ENCODE measurements around the gene MUC6.
A peak's percentile ranks its signal among the peaks of the same experiment; 100 is the strongest.

MUC6 gene

GRCh38 chr11:1049071-1049405 lies 12.5 kb upstream of the MUC6 start:
- TF ChIP-seq, protein P1, sequence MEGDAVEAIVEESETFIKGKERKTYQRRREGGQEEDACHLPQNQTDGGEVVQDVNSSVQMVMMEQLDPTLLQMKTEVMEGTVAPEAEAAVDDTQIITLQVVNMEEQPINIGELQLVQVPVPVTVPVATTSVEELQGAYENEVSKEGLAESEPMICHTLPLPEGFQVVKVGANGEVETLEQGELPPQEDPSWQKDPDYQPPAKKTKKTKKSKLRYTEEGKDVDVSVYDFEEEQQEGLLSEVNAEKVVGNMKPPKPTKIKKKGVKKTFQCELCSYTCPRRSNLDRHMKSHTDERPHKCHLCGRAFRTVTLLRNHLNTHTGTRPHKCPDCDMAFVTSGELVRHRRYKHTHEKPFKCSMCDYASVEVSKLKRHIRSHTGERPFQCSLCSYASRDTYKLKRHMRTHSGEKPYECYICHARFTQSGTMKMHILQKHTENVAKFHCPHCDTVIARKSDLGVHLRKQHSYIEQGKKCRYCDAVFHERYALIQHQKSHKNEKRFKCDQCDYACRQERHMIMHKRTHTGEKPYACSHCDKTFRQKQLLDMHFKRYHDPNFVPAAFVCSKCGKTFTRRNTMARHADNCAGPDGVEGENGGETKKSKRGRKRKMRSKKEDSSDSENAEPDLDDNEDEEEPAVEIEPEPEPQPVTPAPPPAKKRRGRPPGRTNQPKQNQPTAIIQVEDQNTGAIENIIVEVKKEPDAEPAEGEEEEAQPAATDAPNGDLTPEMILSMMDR (IDR thresholded peaks at IDR 0.05; ENCODE audit: poor library complexity, severe bottlenecking) = no peak
- DNase-seq (ENCODE audit: low spot score) = no peak
- H3K4me3 ChIP-seq (ENCODE audit: severe bottlenecking) = no peak overlapping the region
- no peak for ATAC-seq (ENCODE audit: low read depth)
- no peaks in the 10 kb centered on the region for H3K9me3 ChIP-seq (ENCODE audit: severe bottlenecking)
- peaks cover 3% of the 10 kb centered on the region for H3K4me1 ChIP-seq (ENCODE audit: insufficient read depth, poor library complexity, severe bottlenecking)
- no peak overlapping the region for H3K27ac ChIP-seq (ENCODE audit: poor library complexity, severe bottlenecking)
- no peaks in the 10 kb centered on the region for H3K27me3 ChIP-seq (ENCODE audit: insufficient read depth, poor library complexity, severe bottlenecking)
- no peaks in the 10 kb centered on the region for H3K36me3 ChIP-seq (ENCODE audit: low read depth)

DNA sequence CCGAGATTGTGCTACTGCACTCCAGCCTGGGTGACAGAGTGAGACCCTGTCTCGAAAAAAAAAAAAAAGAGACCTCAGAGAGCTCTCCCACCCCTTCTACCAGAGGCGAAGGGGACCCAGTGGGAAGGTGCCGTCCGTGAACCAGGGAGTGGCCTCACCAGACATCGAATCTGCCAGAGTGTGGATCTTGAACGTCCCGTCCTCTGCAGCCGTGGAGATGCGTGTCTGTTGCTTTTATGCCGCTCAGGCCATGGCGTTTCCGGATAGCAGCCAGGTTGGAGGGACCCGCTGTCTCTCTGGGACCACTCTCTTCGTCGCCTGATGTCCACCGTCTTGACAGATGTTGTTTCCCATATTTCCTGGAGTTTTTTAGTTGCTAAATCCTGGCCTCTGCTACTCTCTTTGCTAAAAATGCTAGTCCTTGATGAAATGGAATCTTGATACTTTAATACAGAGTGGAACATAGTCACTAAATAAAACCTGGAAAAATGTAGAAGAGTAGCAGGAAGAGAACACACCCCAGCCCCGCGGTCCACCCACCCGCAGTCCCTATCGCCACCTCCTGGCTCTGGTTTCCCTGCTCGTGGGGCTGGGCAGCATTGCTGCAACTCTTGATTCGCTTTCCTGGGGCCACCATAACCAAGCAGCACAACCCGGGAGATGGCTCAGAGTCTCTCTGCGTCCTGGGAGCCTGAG lies 12.0 kb upstream of the MUC6 start:
- ATAC-seq (ENCODE audit: low read depth) (no peak), DNase-seq (ENCODE audit: low spot score) (no peak)
- Histone ChIP-seq H3K36me3 (ENCODE audit: low read depth) (no peaks in the 10 kb centered on the region), H3K4me1 (ENCODE audit: insufficient read depth, poor library complexity, severe bottlenecking) (peaks cover 3% of the 10 kb centered on the region), H3K27me3 (ENCODE audit: insufficient read depth, poor library complexity, severe bottlenecking) (no peaks in the 10 kb centered on the region), H3K9me3 (ENCODE audit: severe bottlenecking) (no peaks in the 10 kb centered on the region), H3K27ac (ENCODE audit: poor library complexity, severe bottlenecking) (no peak overlapping the region), H3K4me3 (ENCODE audit: severe bottlenecking) (no peak overlapping the region)
- TF ChIP-seq, protein P1 (IDR thresholded peaks at IDR 0.05; ENCODE audit: poor library complexity, severe bottlenecking) = no peak

DNA sequence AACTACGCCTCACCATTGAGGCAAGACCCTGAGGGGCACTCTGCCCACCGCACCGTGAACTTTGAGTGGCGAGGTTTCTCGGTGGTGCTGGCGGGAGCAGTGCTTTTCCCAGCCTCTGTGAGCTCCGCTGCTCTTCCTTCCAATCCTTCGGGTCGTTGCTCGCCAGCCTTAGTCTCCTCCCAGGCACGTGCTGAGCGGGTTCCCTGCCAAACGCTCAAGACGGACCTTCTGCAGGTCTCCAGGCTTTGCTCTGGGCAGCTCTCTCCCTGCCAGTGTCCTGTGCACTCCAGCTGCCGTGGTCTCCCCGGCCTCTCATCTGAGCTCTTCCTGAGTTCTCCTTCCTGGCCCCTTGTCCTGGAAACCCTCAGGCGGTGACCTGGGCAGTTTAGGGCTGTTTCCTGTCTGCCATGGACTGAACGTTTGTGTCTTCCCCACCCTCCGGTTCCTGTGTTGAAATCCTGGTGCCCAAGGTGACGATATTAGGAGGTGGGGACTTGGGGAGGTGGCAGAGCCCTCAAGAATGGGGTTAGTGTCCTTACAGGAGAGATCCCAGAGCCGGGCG lies 11.2 kb upstream of the MUC6 start:
- no peak overlapping the region for H3K4me3 ChIP-seq (ENCODE audit: severe bottlenecking)
- TF ChIP-seq, protein P1 (IDR thresholded peaks at IDR 0.05; ENCODE audit: poor library complexity, severe bottlenecking) = no peak
- H3K27me3 ChIP-seq (ENCODE audit: insufficient read depth, poor library complexity, severe bottlenecking) = no peaks in the 10 kb centered on the region
- H3K27ac ChIP-seq (ENCODE audit: poor library complexity, severe bottlenecking) = no peak overlapping the region
- peaks cover 3% of the 10 kb centered on the region for H3K4me1 ChIP-seq (ENCODE audit: insufficient read depth, poor library complexity, severe bottlenecking)
- H3K36me3 ChIP-seq (ENCODE audit: low read depth) = no peaks in the 10 kb centered on the region
- peak; percentile 36 for DNase-seq (ENCODE audit: low spot score)
- no peak for ATAC-seq (ENCODE audit: low read depth)
- no peaks in the 10 kb centered on the region for H3K9me3 ChIP-seq (ENCODE audit: severe bottlenecking)

DNA sequence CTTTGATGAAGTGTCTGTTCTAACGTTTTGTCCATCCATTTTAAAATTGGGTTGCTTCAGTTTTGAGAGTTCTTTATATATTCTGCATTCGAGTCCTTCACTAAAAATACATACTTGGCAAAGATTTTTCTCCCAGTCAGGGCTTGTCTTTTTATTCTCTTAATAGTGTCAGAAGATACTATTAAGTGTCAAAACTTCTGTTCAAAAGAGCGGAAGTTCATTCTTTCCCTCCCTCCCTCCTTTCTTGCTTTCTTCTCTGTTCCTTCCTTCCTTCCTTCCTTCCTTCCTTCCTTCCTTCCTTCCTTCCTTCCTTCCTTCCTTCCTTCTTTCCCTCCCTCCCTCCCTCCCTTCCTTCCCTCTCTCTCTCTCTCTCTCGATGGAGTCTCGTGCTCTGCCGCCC lies 7.6 kb upstream of the MUC6 start:
- H3K27ac ChIP-seq (ENCODE audit: poor library complexity, severe bottlenecking) = no peak overlapping the region
- no peaks in the 10 kb centered on the region for H3K36me3 ChIP-seq (ENCODE audit: low read depth)
- TF ChIP-seq, protein P1 (IDR thresholded peaks at IDR 0.05; ENCODE audit: poor library complexity, severe bottlenecking) = no peak
- no peaks in the 10 kb centered on the region for H3K9me3 ChIP-seq (ENCODE audit: severe bottlenecking)
- no peaks in the 10 kb centered on the region for H3K27me3 ChIP-seq (ENCODE audit: insufficient read depth, poor library complexity, severe bottlenecking)
- ATAC-seq (ENCODE audit: low read depth) (no peak), DNase-seq (ENCODE audit: low spot score) (no peak)
- H3K4me1 ChIP-seq (ENCODE audit: insufficient read depth, poor library complexity, severe bottlenecking) = no peaks in the 10 kb centered on the region
- no peak overlapping the region for H3K4me3 ChIP-seq (ENCODE audit: severe bottlenecking)

GRCh38 chr11:1043563-1044096 lies 7.1 kb upstream of the MUC6 start:
- Histone ChIP-seq H3K27me3 (ENCODE audit: insufficient read depth, poor library complexity, severe bottlenecking) (no peaks in the 10 kb centered on the region), H3K4me1 (ENCODE audit: insufficient read depth, poor library complexity, severe bottlenecking) (no peaks in the 10 kb centered on the region), H3K4me3 (ENCODE audit: severe bottlenecking) (no peak overlapping the region), H3K27ac (ENCODE audit: poor library complexity, severe bottlenecking) (no peak overlapping the region), H3K36me3 (ENCODE audit: low read depth) (no peaks in the 10 kb centered on the region), H3K9me3 (ENCODE audit: severe bottlenecking) (no peaks in the 10 kb centered on the region)
- TF ChIP-seq, protein P1 (IDR thresholded peaks at IDR 0.05; ENCODE audit: poor library complexity, severe bottlenecking) = no peak
- no peak for ATAC-seq (ENCODE audit: low read depth)
- peak; percentile 19 for DNase-seq (ENCODE audit: low spot score)

All from RWPE2 (cell line).